ENCODE measurements around the gene TUBB4B. TPM values are rescaled to one million over a fixed set of nuclear protein-coding genes. Genes with fewer than 3 reads are reported as not detected.
A peak's percentile ranks its signal among the peaks of the same experiment; 100 is the strongest.

Gene TUBB4B
- total and polyA plus RNA-seq, 2 experiments from 2014 or later, result 334 to 389 TPM

DNA sequence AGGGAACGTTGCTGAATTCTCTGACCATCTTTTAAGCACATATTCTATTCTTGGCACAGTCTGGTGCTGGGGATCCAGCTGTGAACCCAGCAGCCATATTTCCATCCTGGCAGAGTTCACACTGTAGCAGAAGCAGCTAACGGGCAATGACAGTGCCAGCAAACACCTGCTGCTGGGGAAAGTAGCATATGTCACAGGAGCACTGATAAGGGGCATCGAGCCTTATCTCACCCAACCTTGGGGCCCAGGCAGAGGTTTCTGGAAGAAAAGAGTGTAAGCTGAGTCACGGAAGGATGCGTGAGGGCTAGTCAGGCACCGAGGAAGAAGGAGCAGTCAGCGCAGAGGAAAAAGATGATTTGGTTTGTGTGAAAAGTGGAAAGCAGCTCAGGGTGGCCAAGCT, 34.5 kb upstream of the TUBB4B start:
- Histone ChIP-seq H3K36me3 (ENCODE audit: insufficient read depth) (no peaks in the 10 kb centered on the region), H2AFZ (no peak overlapping the region), H3K4me3 (peak overlapping the region; percentile 98), H3F3A (replicated peaks; ENCODE audit: low read depth) (peaks cover 16% of the 10 kb centered on the region; the same call in 1 of the 2 replicates), H3K9me2 (ENCODE audit: insufficient read depth) (no peaks in the 10 kb centered on the region), H3K27me3 (ENCODE audit: insufficient read depth) (no peaks in the 10 kb centered on the region), H3K27ac (ENCODE audit: low read depth) (no peak overlapping the region), H3K79me2 (replicated peaks; ENCODE audit: insufficient read depth) (peaks cover 42% of the 10 kb centered on the region), H4K20me1 (replicated peaks; ENCODE audit: insufficient read depth) (peaks cover 14% of the 10 kb centered on the region), H3K4me2 (peak overlapping the region; percentile 98), H3K4me1 (ENCODE audit: insufficient read depth) (peaks cover 20% of the 10 kb centered on the region)
- peaks cover 28% of the 10 kb centered on the region for H3K4me1 Mint-ChIP-seq
- peak overlapping the region; percentile 97 for H3K4me3 Mint-ChIP-seq
- DNase-seq (ENCODE audit: low spot score) (no peak), ATAC-seq (no peak)
- peaks cover 24% of the 10 kb centered on the region for H3K27me3 Mint-ChIP-seq (ENCODE audit: insufficient read depth, low read depth, poor library complexity)
- H3K36me3 Mint-ChIP-seq (ENCODE audit: low read depth), result peaks cover 33% of the 10 kb centered on the region
- TF ChIP-seq, protein P1, sequence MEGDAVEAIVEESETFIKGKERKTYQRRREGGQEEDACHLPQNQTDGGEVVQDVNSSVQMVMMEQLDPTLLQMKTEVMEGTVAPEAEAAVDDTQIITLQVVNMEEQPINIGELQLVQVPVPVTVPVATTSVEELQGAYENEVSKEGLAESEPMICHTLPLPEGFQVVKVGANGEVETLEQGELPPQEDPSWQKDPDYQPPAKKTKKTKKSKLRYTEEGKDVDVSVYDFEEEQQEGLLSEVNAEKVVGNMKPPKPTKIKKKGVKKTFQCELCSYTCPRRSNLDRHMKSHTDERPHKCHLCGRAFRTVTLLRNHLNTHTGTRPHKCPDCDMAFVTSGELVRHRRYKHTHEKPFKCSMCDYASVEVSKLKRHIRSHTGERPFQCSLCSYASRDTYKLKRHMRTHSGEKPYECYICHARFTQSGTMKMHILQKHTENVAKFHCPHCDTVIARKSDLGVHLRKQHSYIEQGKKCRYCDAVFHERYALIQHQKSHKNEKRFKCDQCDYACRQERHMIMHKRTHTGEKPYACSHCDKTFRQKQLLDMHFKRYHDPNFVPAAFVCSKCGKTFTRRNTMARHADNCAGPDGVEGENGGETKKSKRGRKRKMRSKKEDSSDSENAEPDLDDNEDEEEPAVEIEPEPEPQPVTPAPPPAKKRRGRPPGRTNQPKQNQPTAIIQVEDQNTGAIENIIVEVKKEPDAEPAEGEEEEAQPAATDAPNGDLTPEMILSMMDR (conservative IDR thresholded peaks at IDR 0.05; ENCODE audit: low read depth in 2 of 2), result no peak
- TF ChIP-seq, protein P2, sequence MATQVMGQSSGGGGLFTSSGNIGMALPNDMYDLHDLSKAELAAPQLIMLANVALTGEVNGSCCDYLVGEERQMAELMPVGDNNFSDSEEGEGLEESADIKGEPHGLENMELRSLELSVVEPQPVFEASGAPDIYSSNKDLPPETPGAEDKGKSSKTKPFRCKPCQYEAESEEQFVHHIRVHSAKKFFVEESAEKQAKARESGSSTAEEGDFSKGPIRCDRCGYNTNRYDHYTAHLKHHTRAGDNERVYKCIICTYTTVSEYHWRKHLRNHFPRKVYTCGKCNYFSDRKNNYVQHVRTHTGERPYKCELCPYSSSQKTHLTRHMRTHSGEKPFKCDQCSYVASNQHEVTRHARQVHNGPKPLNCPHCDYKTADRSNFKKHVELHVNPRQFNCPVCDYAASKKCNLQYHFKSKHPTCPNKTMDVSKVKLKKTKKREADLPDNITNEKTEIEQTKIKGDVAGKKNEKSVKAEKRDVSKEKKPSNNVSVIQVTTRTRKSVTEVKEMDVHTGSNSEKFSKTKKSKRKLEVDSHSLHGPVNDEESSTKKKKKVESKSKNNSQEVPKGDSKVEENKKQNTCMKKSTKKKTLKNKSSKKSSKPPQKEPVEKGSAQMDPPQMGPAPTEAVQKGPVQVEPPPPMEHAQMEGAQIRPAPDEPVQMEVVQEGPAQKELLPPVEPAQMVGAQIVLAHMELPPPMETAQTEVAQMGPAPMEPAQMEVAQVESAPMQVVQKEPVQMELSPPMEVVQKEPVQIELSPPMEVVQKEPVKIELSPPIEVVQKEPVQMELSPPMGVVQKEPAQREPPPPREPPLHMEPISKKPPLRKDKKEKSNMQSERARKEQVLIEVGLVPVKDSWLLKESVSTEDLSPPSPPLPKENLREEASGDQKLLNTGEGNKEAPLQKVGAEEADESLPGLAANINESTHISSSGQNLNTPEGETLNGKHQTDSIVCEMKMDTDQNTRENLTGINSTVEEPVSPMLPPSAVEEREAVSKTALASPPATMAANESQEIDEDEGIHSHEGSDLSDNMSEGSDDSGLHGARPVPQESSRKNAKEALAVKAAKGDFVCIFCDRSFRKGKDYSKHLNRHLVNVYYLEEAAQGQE (IDR thresholded peaks at IDR 0.05; ENCODE audit: unreplicated experiment), result no peak
- TF ChIP-seq, protein P3, sequence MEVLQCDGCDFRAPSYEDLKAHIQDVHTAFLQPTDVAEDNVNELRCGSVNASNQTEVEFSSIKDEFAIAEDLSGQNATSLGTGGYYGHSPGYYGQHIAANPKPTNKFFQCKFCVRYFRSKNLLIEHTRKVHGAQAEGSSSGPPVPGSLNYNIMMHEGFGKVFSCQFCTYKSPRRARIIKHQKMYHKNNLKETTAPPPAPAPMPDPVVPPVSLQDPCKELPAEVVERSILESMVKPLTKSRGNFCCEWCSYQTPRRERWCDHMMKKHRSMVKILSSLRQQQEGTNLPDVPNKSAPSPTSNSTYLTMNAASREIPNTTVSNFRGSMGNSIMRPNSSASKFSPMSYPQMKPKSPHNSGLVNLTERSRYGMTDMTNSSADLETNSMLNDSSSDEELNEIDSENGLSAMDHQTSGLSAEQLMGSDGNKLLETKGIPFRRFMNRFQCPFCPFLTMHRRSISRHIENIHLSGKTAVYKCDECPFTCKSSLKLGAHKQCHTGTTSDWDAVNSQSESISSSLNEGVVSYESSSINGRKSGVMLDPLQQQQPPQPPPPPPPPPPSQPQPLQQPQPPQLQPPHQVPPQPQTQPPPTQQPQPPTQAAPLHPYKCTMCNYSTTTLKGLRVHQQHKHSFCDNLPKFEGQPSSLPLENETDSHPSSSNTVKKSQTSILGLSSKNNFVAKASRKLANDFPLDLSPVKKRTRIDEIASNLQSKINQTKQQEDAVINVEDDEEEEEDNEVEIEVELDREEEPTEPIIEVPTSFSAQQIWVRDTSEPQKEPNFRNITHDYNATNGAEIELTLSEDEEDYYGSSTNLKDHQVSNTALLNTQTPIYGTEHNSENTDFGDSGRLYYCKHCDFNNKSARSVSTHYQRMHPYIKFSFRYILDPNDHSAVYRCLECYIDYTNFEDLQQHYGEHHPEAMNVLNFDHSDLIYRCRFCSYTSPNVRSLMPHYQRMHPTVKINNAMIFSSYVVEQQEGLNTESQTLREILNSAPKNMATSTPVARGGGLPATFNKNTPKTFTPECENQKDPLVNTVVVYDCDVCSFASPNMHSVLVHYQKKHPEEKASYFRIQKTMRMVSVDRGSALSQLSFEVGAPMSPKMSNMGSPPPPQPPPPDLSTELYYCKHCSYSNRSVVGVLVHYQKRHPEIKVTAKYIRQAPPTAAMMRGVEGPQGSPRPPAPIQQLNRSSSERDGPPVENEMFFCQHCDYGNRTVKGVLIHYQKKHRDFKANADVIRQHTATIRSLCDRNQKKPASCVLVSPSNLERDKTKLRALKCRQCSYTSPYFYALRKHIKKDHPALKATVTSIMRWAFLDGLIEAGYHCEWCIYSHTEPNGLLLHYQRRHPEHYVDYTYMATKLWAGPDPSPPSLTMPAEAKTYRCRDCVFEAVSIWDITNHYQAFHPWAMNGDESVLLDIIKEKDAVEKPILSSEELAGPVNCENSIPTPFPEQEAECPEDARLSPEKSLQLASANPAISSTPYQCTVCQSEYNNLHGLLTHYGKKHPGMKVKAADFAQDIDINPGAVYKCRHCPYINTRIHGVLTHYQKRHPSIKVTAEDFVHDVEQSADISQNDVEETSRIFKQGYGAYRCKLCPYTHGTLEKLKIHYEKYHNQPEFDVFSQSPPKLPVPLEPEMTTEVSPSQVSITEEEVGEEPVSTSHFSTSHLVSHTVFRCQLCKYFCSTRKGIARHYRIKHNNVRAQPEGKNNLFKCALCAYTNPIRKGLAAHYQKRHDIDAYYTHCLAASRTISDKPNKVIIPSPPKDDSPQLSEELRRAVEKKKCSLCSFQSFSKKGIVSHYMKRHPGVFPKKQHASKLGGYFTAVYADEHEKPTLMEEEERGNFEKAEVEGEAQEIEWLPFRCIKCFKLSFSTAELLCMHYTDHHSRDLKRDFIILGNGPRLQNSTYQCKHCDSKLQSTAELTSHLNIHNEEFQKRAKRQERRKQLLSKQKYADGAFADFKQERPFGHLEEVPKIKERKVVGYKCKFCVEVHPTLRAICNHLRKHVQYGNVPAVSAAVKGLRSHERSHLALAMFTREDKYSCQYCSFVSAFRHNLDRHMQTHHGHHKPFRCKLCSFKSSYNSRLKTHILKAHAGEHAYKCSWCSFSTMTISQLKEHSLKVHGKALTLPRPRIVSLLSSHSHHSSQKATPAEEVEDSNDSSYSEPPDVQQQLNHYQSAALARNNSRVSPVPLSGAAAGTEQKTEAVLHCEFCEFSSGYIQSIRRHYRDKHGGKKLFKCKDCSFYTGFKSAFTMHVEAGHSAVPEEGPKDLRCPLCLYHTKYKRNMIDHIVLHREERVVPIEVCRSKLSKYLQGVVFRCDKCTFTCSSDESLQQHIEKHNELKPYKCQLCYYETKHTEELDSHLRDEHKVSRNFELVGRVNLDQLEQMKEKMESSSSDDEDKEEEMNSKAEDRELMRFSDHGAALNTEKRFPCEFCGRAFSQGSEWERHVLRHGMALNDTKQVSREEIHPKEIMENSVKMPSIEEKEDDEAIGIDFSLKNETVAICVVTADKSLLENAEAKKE (CRISPR knock-in tag; IDR thresholded peaks at IDR 0.05), result no peak
- TF ChIP-seq CREB1 (CRISPR knock-in tag; IDR thresholded peaks at IDR 0.05; ENCODE audit: low read depth) (no peak), STAT1 (IDR thresholded peaks at IDR 0.05; ENCODE audit: unreplicated experiment) (no peak), POLR2AphosphoS5 (IDR thresholded peaks at IDR 0.05; ENCODE audit: low read depth) (no peak), JUNB (IDR thresholded peaks at IDR 0.05; ENCODE audit: unreplicated experiment) (no peak), NANOG (IDR thresholded peaks at IDR 0.05; ENCODE audit: borderline replicate concordance) (no peak), ZNF114 (CRISPR knock-in tag; IDR thresholded peaks at IDR 0.05) (no peak), EZH2phosphoT487 (IDR thresholded peaks at IDR 0.05; ENCODE audit: unreplicated experiment) (no peak), ZNF331 (CRISPR knock-in tag; IDR thresholded peaks at IDR 0.05; ENCODE audit: low read depth) (no peak), EZH2 (IDR thresholded peaks at IDR 0.05; ENCODE audit: low read depth, unreplicated experiment) (no peak)
- TF ChIP-seq, protein P4, sequence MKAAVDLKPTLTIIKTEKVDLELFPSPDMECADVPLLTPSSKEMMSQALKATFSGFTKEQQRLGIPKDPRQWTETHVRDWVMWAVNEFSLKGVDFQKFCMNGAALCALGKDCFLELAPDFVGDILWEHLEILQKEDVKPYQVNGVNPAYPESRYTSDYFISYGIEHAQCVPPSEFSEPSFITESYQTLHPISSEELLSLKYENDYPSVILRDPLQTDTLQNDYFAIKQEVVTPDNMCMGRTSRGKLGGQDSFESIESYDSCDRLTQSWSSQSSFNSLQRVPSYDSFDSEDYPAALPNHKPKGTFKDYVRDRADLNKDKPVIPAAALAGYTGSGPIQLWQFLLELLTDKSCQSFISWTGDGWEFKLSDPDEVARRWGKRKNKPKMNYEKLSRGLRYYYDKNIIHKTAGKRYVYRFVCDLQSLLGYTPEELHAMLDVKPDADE (IDR thresholded peaks at IDR 0.05), result no peak
- H3K27ac Mint-ChIP-seq, result no peak overlapping the region
- no peaks in the 10 kb centered on the region; the same call in 2 of the 3 replicates for H3K9me3 Mint-ChIP-seq

All from GM23338 (cell line).